ENCODE measurements around the gene KLF6. TPM values are rescaled to one million over a fixed set of nuclear protein-coding genes. Genes with fewer than 3 reads are reported as not detected.
A peak's percentile ranks its signal among the peaks of the same experiment; 100 is the strongest.

Gene KLF6
- total RNA-seq, 1 experiment from 2014 or later, result 94.5 TPM

GRCh38 chr10:3763852-3764625 lies 21.0 kb downstream of the KLF6 start:
- no TSS peak for BruUV-seq (replicated peaks)
- H3K27ac ChIP-seq (ENCODE audit: low read length), result peak overlapping the region; percentile 100
- H3K36me3 ChIP-seq (ENCODE audit: low read depth, low read length), result no peaks in the 10 kb centered on the region
- DNase-seq, result peak; percentile 69
- peak; percentile 13; the same call in 1 of the 2 replicates for ATAC-seq
- H3K4me3 ChIP-seq (ENCODE audit: low read length), result no peak overlapping the region
- no peak for TF ChIP-seq CTCF (conservative IDR thresholded peaks at IDR 0.05; ENCODE audit: low read depth, low read length)
- peaks cover 62% of the 10 kb centered on the region for H3K4me1 ChIP-seq (ENCODE audit: insufficient read depth, low read length)
- H3K9me3 ChIP-seq (ENCODE audit: low read length), result no peaks in the 10 kb centered on the region
- peak overlapping the region; percentile 96 for H3K9ac ChIP-seq (ENCODE audit: low read length)
- no peaks in the 10 kb centered on the region for H4K20me1 ChIP-seq (ENCODE audit: low read length)
- H3F3A ChIP-seq (ENCODE audit: low read length, unreplicated experiment), result peaks cover 5% of the 10 kb centered on the region
- ChIA-PET CTCF (no interaction called here), POLR2A (ENCODE audit: unreplicated experiment) (interaction anchor here (0.6 to 1.0 kb wide), 2 partner anchors 21 to 222 kb away, joined by 3 to 4 read pairs; partner anchors contain the start of gene KLF6)
- H3K4me2 ChIP-seq (ENCODE audit: low read length), result peak overlapping the region; percentile 79
- intact Hi-C loops (cut with micrococcal nuclease), result loop anchor here (5.0 kb wide), 2 partner anchors 232 to 297 kb away; no protein-coding TSS in a partner anchor
- no peak overlapping the region for H2AFZ ChIP-seq (ENCODE audit: low read length)
- no peaks in the 10 kb centered on the region for H3K79me2 ChIP-seq (ENCODE audit: low read length)
- no peaks in the 10 kb centered on the region for H3K9me2 ChIP-seq (replicated peaks; ENCODE audit: low read length)
- H3K27me3 ChIP-seq (ENCODE audit: low read length), result no peaks in the 10 kb centered on the region

- H4K20me1 ChIP-seq (ENCODE audit: low read length), result no peaks in the 10 kb centered on the region
- H2AFZ ChIP-seq (ENCODE audit: low read length), result no peak overlapping the region
- intact Hi-C loops (cut with micrococcal nuclease), result loop anchor here (5.0 kb wide), 2 partner anchors 231 to 296 kb away; no protein-coding TSS in a partner anchor
- peak overlapping the region; percentile 44 for H3K4me3 ChIP-seq (ENCODE audit: low read length)
- TF ChIP-seq EZH2 (IDR thresholded peaks at IDR 0.05; ENCODE audit: low read length, unreplicated experiment) (no peak), CTCF (conservative IDR thresholded peaks at IDR 0.05; ENCODE audit: low read depth, low read length) (no peak), EZH2phosphoT487 (IDR thresholded peaks at IDR 0.05; ENCODE audit: borderline replicate concordance, low read length) (no peak)
- H3K9me3 ChIP-seq (ENCODE audit: low read length), result no peaks in the 10 kb centered on the region
- peak overlapping the region; percentile 79 for H3K4me2 ChIP-seq (ENCODE audit: low read length)
- H3F3A ChIP-seq (ENCODE audit: low read length, unreplicated experiment), result peaks cover 5% of the 10 kb centered on the region
- H3K9me2 ChIP-seq (replicated peaks; ENCODE audit: low read length), result no peaks in the 10 kb centered on the region
- H3K27me3 ChIP-seq (ENCODE audit: low read length), result no peaks in the 10 kb centered on the region
- DNase-seq (peak; percentile 85), ATAC-seq (peak; percentile 75)
- H3K4me1 ChIP-seq (ENCODE audit: insufficient read depth, low read length), result peaks cover 68% of the 10 kb centered on the region
- H3K79me2 ChIP-seq (ENCODE audit: low read length), result no peaks in the 10 kb centered on the region
- H3K9ac ChIP-seq (ENCODE audit: low read length), result peak overlapping the region; percentile 96
- ChIA-PET CTCF (no interaction called here), POLR2A (ENCODE audit: unreplicated experiment) (interaction anchor here (1.0 kb wide), 1 partner anchor 22 kb away, joined by 3 read pairs; the partner anchor contains the start of gene KLF6)
- H3K27ac ChIP-seq (ENCODE audit: low read length), result peak overlapping the region; percentile 100
- H3K36me3 ChIP-seq (ENCODE audit: low read depth, low read length), result no peaks in the 10 kb centered on the region
- BruUV-seq (replicated peaks), result no TSS peak
Observed at GRCh38 chr10:3763035-3763456, 22.0 kb downstream of the KLF6 start.

GRCh38 chr10:3762309-3762708 lies 22.7 kb downstream of the KLF6 start:
- peak overlapping the region; percentile 96 for H3K9ac ChIP-seq (ENCODE audit: low read length)
- ATAC-seq (no peak), DNase-seq (no peak)
- peak overlapping the region; percentile 44 for H3K4me3 ChIP-seq (ENCODE audit: low read length)
- peak overlapping the region; percentile 79 for H3K4me2 ChIP-seq (ENCODE audit: low read length)
- no peaks in the 10 kb centered on the region for H3K36me3 ChIP-seq (ENCODE audit: low read depth, low read length)
- no TSS peak for BruUV-seq (replicated peaks)
- no peaks in the 10 kb centered on the region for H3K9me3 ChIP-seq (ENCODE audit: low read length)
- no peak overlapping the region for H2AFZ ChIP-seq (ENCODE audit: low read length)
- TF ChIP-seq EZH2phosphoT487 (IDR thresholded peaks at IDR 0.05; ENCODE audit: borderline replicate concordance, low read length) (no peak), EZH2 (IDR thresholded peaks at IDR 0.05; ENCODE audit: low read length, unreplicated experiment) (no peak), CTCF (conservative IDR thresholded peaks at IDR 0.05; ENCODE audit: low read depth, low read length) (no peak)
- H3F3A ChIP-seq (ENCODE audit: low read length, unreplicated experiment), result peaks cover 5% of the 10 kb centered on the region
- intact Hi-C loops (cut with micrococcal nuclease), result loop anchor here (5.0 kb wide), 2 partner anchors 230 to 295 kb away; no protein-coding TSS in a partner anchor
- ChIA-PET CTCF (no interaction called here), POLR2A (ENCODE audit: unreplicated experiment) (interaction anchor here (0.5 to 1.3 kb wide), 6 partner anchors 20 to 896 kb away, joined by 3 to 6 read pairs (median 4); no protein-coding TSS in a partner anchor)
- peaks cover 76% of the 10 kb centered on the region for H3K4me1 ChIP-seq (ENCODE audit: insufficient read depth, low read length)
- H3K27me3 ChIP-seq (ENCODE audit: low read length), result no peaks in the 10 kb centered on the region
- H3K9me2 ChIP-seq (replicated peaks; ENCODE audit: low read length), result no peaks in the 10 kb centered on the region
- H4K20me1 ChIP-seq (ENCODE audit: low read length), result no peaks in the 10 kb centered on the region
- no peaks in the 10 kb centered on the region for H3K79me2 ChIP-seq (ENCODE audit: low read length)
- H3K27ac ChIP-seq (ENCODE audit: low read length), result peak overlapping the region; percentile 100

Measured in PC-3 (cell line).